GM21360 (cell line): ENCODE measurements around the gene PSPH.

Experiments
- ATAC-seq: cut with Tn5 transposase; IDR thresholded peaks from one replicate; pipeline ENCODE4 v1.9.1; 2021; ENCODE audit warnings: mild to moderate bottlenecking, moderate library complexity; ENCODE audit not compliant: unreplicated experiment

The PSPH gene

DNA sequence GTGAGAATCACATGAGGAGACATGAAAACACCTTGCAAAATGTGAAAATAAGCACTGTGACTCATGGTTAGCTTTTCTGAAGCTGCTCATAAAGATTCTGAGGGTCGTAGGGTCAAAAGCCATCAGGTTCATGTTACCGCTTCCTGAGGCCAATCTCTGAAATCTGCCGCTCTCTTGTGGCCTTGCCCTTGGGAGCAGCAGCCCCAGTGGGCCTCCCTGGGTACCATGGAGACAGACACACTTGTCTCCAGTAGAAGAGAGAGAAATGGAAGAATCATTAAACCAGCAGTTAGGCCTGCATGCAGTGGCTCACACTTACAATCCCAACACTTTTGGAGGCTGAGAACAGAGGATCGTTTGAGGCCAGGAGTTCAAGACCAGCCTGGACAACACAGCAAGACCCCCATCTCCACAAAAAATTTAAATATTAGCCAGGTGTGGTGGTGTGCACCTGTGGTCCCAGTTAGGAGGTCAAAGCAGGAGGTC is 44.0 kb downstream of the PSPH start:
- no peak for ATAC-seq

GRCh38 chr7:56003749-56004148 is 47.5 kb downstream of the PSPH start:
- no peak for ATAC-seq

DNA sequence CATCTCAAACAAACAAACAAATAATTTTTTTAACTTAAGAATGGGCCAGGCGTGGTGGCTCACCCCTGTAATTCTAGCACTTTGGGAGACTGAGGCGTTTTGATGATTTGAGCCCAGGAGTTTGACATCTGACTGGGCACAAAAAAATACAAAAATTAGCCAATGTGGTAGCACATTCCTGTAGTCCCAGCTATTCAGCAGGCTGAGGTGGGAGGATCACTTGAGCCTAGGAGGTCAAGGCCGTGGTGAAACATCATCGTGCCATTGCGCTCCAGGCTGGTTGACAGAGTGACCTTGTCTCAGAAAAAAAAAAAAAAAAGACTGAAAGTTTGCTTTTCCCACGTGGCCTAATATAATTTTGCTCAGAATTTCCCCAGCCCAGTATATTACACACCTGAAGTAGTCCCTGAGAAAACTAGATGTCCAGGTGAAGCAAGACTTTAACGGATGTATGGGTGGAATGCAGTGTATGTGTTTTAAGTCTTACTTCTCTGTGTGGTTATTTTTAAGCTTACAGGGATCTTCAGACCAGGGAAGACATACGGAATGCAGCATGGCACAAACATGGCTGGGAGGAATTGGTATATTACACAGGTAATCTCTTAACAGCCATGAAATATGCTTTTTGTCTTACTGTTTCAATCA is 54.3 kb downstream of the PSPH start:
- no peak for ATAC-seq

DNA sequence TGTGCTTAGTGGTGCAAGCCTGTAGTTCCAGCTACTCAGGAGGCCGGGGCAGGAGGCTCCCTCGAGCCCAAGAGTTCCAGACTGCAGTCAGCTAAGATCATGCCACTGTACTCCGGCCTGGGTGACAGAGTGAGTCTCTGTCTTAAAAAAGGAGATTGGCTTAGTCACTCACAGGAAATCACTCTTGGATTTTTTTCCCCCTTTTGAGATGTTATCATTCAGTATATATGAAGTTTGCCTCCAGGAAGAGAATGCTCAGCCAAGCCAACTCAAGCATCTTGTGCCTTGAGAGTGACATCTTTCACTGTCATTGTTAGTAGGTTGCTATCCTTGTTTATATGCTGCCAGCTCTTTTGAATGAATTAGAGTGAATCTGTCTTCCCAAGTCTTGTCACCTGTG is 58.9 kb downstream of the PSPH start:
- no peak for ATAC-seq

DNA sequence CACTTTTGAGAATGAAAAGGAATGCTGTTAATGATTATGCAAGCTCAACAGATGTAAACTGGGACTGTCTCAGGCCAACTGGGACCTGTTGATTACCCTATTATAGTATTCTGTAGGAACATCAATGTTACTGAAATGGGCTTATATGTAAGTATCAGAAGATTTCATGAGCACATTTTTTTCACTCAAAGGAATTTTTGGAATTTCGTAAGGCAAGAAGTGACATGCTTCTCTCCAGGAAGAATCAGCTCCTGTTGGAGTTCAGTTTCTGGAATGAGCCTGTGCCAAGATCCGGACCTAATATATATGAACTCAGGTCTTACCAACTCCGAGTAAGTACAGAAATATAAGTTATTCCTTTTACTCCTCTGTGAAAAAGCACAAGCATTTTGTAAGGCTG is 67.7 kb downstream of the PSPH start:
- ATAC-seq, result no peak

DNA sequence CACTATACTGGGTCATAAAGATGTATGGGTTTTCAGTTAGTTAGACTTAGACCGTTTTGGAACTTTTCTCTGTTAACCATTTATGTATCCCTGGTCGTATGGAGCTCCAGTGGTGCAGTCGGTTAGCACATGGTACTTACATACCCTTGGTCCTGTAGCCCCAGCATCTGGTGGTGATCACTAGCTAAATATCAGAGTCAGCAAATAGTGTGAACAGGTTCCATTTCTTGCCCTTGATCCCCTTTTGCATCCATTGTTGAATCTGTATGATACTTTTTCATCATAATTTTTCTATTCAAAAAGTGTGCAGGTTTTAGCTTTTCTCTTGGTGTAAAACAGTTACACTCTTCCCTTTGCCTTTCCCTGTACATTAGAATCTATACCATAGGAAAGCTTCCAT is 71.0 kb downstream of the PSPH start:
- no peak for ATAC-seq

- no peak for ATAC-seq
Measured at GRCh38 chr7:55977831-55978230, 73.4 kb downstream of the PSPH start.

GRCh38 chr7:55975988-55976633 is 75.1 kb downstream of the PSPH start:
- ATAC-seq, result no peak

GRCh38 chr7:55973747-55974250 is 77.4 kb downstream of the PSPH start:
- ATAC-seq, result no peak

- ATAC-seq, result no peak
Measured at GRCh38 chr7:55970978-55971377, 80.3 kb downstream of the PSPH start.

DNA sequence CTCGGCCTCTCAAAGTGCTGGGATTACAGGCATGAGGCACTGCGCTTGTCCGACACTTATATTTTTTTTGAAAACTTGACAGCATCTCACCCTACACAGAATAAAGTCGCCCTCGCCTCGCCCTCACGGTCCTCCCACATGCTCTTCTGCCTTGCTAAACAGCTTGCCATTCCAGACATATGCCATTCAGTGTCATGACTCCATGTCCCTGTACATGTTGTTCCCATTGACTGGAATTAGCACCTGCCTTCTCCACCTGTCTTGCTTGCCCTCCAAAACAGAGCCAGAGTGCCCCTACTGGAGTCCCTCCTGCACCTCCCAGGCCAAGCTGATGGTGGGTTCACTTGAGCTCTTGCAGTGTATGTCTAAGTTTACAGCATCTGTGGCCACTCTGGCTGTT is 80.7 kb downstream of the PSPH start:
- ATAC-seq, result no peak

- no peak for ATAC-seq
Measured at GRCh38 chr7:55969391-55969790, 81.9 kb downstream of the PSPH start.

GRCh38 chr7:55966851-55967250 is 84.4 kb downstream of the PSPH start:
- ATAC-seq, result no peak

DNA sequence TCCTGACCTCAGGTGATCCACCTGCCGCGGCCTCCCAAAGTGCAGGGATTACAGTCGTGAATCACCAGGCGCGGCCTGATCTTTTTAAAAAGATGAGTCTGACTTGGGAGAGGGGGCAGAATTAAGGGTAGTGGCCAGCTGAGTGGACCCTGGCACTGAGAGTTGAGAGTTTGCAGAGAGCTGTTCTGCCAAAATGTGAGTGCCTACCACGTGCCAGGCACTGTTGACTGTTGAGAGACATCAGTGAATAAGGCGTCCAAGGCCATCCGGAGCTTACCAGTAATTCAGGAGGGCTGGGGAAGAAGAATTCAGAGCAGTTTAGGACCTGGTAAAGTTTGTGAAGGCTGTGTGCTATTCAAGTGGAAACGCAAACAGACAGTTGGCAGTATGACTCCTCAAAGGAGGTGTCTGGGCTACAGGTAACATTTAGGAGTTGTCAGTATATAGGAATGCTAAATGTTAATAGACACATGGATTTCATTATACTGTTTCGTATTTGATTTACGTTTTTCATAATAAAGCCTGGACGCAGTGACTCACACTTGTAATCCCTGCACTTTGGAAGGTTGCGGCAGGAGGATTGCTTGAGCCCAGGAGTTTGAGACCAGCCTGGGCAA is 85.3 kb downstream of the PSPH start:
- ATAC-seq, result no peak

DNA sequence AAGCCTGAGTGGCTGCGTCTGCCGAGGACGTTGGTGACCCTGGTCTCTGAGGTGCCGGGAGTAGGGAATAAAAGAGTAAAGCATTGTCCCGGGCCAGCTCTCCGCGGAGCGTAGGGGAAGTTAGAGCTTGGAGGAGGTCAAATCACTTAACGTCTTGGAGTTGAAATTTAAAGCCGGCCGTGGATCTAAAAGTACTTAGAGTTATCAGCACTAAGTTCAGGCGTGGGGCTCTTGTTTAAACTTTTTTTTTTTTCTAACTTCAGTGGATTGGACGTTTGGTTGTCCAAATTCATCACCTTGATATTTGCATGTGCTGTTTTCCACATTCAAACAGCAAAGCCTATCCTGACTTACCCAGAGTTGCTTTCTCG is 86.2 kb downstream of the PSPH start:
- ATAC-seq, result no peak

GRCh38 chr7:55964261-55965099 is 86.8 kb downstream of the PSPH start, which contains the start of gene NIPSNAP2:
NIPSNAP2 (plus strand) TSS chr7:55964585; CDS start chr7:55964610, 25 bp downstream.
- peak; percentile 75 for ATAC-seq

DNA sequence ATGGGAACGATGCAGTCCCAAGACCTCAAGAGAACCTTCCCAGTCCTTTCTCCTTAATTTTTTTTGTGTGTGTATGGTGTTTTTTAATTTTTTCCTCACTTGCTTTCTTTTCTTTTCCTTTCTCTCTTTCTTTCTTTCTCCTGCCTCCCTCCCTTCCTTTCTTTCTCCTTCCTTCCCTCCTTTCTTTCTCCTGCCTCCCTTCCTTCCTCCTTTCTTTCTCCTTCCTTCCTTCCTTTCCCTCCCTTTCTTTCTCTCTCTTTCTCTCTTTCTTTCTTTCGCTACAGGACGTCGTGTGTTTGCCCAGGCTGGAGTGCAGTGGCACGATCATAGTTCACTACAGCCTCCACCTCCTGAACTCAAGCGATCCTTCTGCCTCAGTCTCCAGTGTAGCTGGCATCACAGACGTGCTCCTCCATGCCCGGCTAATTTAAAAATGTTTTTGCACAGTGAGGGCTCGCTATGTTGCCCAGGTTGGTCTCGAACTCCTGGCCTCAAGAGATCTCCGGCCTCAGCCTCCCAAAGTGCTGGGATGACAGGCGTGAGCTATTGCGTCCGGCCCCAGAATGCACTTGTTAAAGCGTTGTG is 87.6 kb downstream of the PSPH start:
- no peak for ATAC-seq

DNA sequence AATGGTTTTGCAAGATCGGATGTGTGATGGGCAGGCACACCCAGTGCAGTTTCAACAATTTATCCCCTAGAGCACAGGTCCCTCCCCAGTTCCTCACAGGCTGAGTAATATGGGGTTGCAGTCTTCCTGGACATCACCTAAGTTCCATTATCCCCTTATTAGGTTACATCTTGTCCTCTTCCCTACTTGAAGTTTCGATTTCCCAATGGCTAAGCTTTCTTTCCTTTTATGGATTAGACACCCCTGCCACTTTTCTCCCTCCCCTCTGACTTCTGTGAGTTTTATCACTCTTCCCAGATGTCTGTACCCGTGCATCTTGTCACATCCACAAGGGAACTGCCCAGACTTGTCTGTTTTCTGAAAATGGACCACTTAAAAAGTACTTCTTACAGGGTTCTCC is 89.2 kb downstream of the PSPH start:
- no peak for ATAC-seq
